GM12801 (cell line): ENCODE data around the gene MAP2K7.

Source experiments
- CTCF ChIP-seq: IDR thresholded peaks from one replicate; pipeline ENCODE4 v1.5.1; 2011; ENCODE audit warnings: control low read depth; ENCODE audit not compliant: insufficient read length; ENCODE audit errors: extremely low read depth

The MAP2K7 gene

GRCh38 chr19:7928741-7929701, 25.3 kb downstream of the MAP2K7 start:
- TF ChIP-seq CTCF, result no peak

- no peak for TF ChIP-seq CTCF
These were observed 27.1 kb downstream of the MAP2K7 start for GRCh38 chr19:7930765-7931164.

GRCh38 chr19:7931221-7932061, 27.8 kb downstream of the MAP2K7 start:
- no peak for TF ChIP-seq CTCF

- TF ChIP-seq CTCF, result no peak
These were observed 28.7 kb downstream of the MAP2K7 start for GRCh38 chr19:7932276-7932929.

GRCh38 chr19:7932930-7933300, 29.2 kb downstream of the MAP2K7 start:
- TF ChIP-seq CTCF, result no peak

- TF ChIP-seq CTCF, result no peak
These were observed 29.7 kb downstream of the MAP2K7 start for GRCh38 chr19:7933411-7933810.
